ENCODE results near the gene CUTA.

- no peak for TF ChIP-seq CTCF (conservative IDR thresholded peaks at IDR 0.05; ENCODE audit: low read length)
- no peak for TF ChIP-seq EZH2phosphoT487 (IDR thresholded peaks at IDR 0.05; ENCODE audit: borderline replicate concordance)
These were observed 22.2 kb upstream of the CUTA start for GRCh38 chr6:33439956-33440648.
